H1 (cell line): ENCODE measurements around the gene STT3A. TPM values are rescaled to one million over a fixed set of nuclear protein-coding genes. Genes with fewer than 3 reads are reported as not detected.
A peak's percentile ranks its signal among the peaks of the same experiment; 100 is the strongest.

Source experiments
- ASH2L ChIP-seq: fragments of 200-600, 300-600 bp; sonication (generic); IDR thresholded peaks from one replicate; pipeline ENCODE4 v1.7.1; 2017; ENCODE audit warnings: low read length
- CBX8 ChIP-seq: fragments of 300-800, 300-1000 bp; sonication (generic); IDR thresholded peaks from 2 replicates; pipeline ENCODE4 v1.7.1; 2016; ENCODE audit warnings: low read depth, low read length, borderline replicate concordance
- CHD2 ChIP-seq: IDR thresholded peaks from 2 replicates; pipeline ENCODE4 v1.6.1; 2012; ENCODE audit warnings: low read length, improper control_type of control experiment
- CTBP2 ChIP-seq: IDR thresholded peaks from 2 replicates; pipeline ENCODE4 v1.7.0; 2011; ENCODE audit warnings: borderline replicate concordance, mild to moderate bottlenecking, moderate library complexity, mixed read lengths, low read length; ENCODE audit not compliant: insufficient read depth, insufficient read length
- EP300 ChIP-seq, 2 experiments: IDR thresholded peaks; 1 replicate in 1 of 2; 2 replicates in 1 of 2; pipeline ENCODE4 v1.6.1; 2011 to 2012; ENCODE audit warnings: low read depth in 2 of 2, low read length in 2 of 2, mild to moderate bottlenecking in 2 of 2, borderline replicate concordance in 1 of 2, inconsistent platforms in 1 of 2, moderate library complexity in 1 of 2
- FOSL1 ChIP-seq: IDR thresholded peaks from 2 replicates; pipeline ENCODE4 v1.6.1; 2011; ENCODE audit warnings: mild to moderate bottlenecking, low read depth, low read length, moderate library complexity; ENCODE audit not compliant: insufficient read depth
- KDM4A ChIP-seq: IDR thresholded peaks from one replicate; pipeline ENCODE4 v1.7.1; 2012; ENCODE audit warnings: low read depth, mild to moderate bottlenecking, moderate library complexity, low read length, inconsistent platforms; ENCODE audit not compliant: severe bottlenecking
- NRF1 ChIP-seq: IDR thresholded peaks from 2 replicates; pipeline ENCODE4 v1.6.1; 2011; ENCODE audit warnings: mild to moderate bottlenecking, low read depth, low read length, improper control_type of control experiment
- PHF8 ChIP-seq: fragments of 200-600 bp; sonication (generic); conservative IDR thresholded peaks from 2 replicates; pipeline ENCODE4 v1.7.1; 2012; ENCODE audit warnings: low read depth, mild to moderate bottlenecking, inconsistent platforms, low read length, moderate library complexity
- POLR2A ChIP-seq, 2 experiments: IDR thresholded peaks; 1 replicate in 1 of 2; 2 replicates in 1 of 2; pipeline ENCODE4 v1.6.1; 2011; ENCODE audit warnings: low read depth in 2 of 2, low read length in 2 of 2, mild to moderate bottlenecking in 2 of 2; ENCODE audit errors: control extremely low read depth in 1 of 2
- RBBP5 ChIP-seq: IDR thresholded peaks from 2 replicates; pipeline ENCODE4 v1.7.1; 2012; ENCODE audit warnings: low read depth, mild to moderate bottlenecking, inconsistent platforms, low read length, moderate library complexity, borderline replicate concordance
- SAP30 ChIP-seq: fragments of 300-600 bp; sonication (generic); IDR thresholded peaks from 2 replicates; pipeline ENCODE4 v1.7.1; 2012; ENCODE audit warnings: low read length, moderate library complexity, mild to moderate bottlenecking, inconsistent platforms; ENCODE audit not compliant: insufficient read depth, insufficient replicate concordance
- SIN3A ChIP-seq, 2 experiments: IDR thresholded peaks in 1 of 2; conservative IDR thresholded peaks in 1 of 2; 2 replicates each; pipeline ENCODE4 v1.6.1; 2011 to 2012; ENCODE audit warnings: low read length in 2 of 2, improper control_type of control experiment in 1 of 2, low read depth in 1 of 2, mild to moderate bottlenecking in 1 of 2
- SP2 ChIP-seq: IDR thresholded peaks from 2 replicates; pipeline ENCODE4 v1.6.1; 2012; ENCODE audit warnings: mild to moderate bottlenecking, low read length, inconsistent platforms
- SUZ12 ChIP-seq: fragments of 200-600 bp; sonication (generic); IDR thresholded peaks from 2 replicates; pipeline ENCODE4 v1.6.1; 2012; ENCODE audit warnings: mild to moderate bottlenecking, inconsistent platforms, low read length, moderate library complexity, mixed read lengths
- YY1 ChIP-seq: IDR thresholded peaks from 2 replicates; pipeline ENCODE4 v1.6.1; 2011; ENCODE audit warnings: low read depth, mild to moderate bottlenecking, low read length
- polyA plus RNA-seq, 7 experiments: library from polyadenylated mRNA; depleted of rRNA in 3 of 7; stranded (reverse) in 5 of 7; unstranded in 2 of 7; fragments of >200 nt in 5 of 7; fragments of 200-250 nt in 2 of 7; gene quantifications; 1 replicate in 5 of 7; 2 replicates in 1 of 7; 4 replicates in 1 of 7; pipeline versions ENCODE4 v1.2.1 to v1.2.3, GENCODE V29; 2011 to 2013; ENCODE audit warnings: missing spikeins in 2 of 7, mixed read lengths in 2 of 7
- total RNA-seq: library from RNA; stranded (reverse); fragmentation: NEBNext Ultra II Directional; extraction: Animal tissue kit (Norgen Biotek cat#: 25700); gene quantifications from 2 replicates; pipeline ENCODE4 v1.2.1, GENCODE V29; 2021

Gene STT3A
- total and polyA plus RNA-seq, 2 of the 8 experiments (the other 6 are each of a cell fraction or from before 2014, with no cell fraction given) = 173 to 211 TPM

DNA sequence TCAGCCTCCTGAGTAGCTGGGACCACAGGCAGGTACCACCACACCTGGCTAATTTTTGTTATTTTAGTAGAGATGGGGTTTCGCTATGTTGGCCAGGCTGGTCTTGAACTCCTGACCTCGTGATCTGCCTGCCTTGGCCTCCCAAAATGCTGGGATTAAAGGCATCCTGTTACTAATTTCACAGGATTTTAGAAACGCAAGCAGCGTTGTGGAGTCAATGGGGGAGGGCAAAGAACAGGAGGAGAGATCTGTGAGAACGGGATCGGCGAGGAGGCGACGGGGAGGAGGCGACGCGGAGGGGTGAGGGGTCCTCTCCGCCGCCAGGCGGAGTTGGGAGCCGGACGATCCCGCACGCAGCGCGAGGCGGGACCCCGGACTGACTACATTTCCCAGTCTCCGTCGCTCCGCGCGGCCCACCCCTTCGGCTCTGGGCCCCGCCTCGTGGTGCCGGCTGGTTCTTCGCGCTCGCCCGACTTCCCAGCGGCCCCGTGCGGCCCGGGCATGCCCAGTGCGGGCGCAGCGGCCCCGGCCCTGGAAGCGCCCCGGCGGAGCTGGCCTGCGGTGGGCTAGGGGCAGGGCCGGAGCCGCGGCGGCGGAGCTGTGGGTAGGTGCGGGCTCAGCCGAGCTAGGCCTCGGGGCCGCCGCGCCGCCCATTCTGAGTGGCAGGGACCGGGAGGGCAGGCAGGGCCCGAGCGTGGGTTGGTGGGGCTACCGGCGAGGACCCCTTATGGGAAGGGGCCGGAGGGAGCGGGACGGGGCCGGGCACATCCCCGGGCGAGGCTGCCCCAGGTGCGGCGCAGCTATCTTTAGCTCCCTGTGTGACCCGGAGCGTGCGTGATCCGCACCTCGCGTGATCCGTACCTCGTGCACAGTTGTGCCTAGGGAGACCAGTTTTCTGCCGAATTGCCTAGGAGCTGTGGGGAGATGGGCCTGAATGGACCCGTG, 23.4 kb upstream of the STT3A start, which contains the start of gene EI24 (continued):
- TF ChIP-seq ASH2L (peak; percentile 39), KDM4A (no peak), POLR2A (IDR thresholded peaks at IDR 0.05; ENCODE audit: control extremely low read depth in 1 of 2, low read depth in 2 of 2, low read length in 2 of 2) (peak; percentile 48 to 78), SUZ12 (no peak), NRF1 (peak; percentile 53), YY1 (peak; percentile 59; the same call in 1 of the 2 replicates), CHD2 (peak; percentile 51), CTBP2 (peak; percentile 35), SAP30 (no peak), SP2 (no peak), FOSL1 (0 out of 2 replicates have a peak, but pooled peaks have one; percentile 8), EP300 (IDR thresholded peaks at IDR 0.05; ENCODE audit: borderline replicate concordance in 1 of 2, low read depth in 2 of 2, low read length in 2 of 2) (no peak), SIN3A (conservative IDR thresholded peaks at IDR 0.05 in 1 of 2, IDR thresholded peaks at IDR 0.05 in 1 of 2; ENCODE audit: low read depth in 1 of 2, low read length in 2 of 2) (peak in 1 of 2 experiments; percentile 48; a peak in 2 of 4 replicates), PHF8 (peak; percentile 88), CBX8 (no peak), RBBP5 (no peak)
